Spleen (tissue), 11 donors: ENCODE data around the gene TYW5. TPM values are rescaled to one million over a fixed set of nuclear protein-coding genes. Genes with fewer than 3 reads are reported as not detected.

Experiments used
- DNase-seq: peaks from one replicate; pipeline ENCODE4 v3.0.0-alpha.2; 2020
- H3K27ac ChIP-seq, 8 donors: fragments of 200-600 bp; sonication (generic) in 7 of 8; 1 replicate in 4 of 8; 2 replicates in 4 of 8; pipeline versions ENCODE4 v1.5.0 to v1.8.0; 2016 to 2021; ENCODE audit warnings: inconsistent platforms in 4 of 8, mild to moderate bottlenecking in 4 of 8, moderate library complexity in 1 of 8
- H3K27me3 ChIP-seq, 7 donors: fragments of 200-600 bp; sonication (generic) in 6 of 7; replicated peaks in 1 of 7; 1 replicate in 4 of 7; 2 replicates in 3 of 7; pipeline versions ENCODE4 v1.5.0 to v1.8.0; 2016 to 2021; ENCODE audit warnings: inconsistent platforms in 3 of 7, mild to moderate bottlenecking in 1 of 7
- H3K36me3 ChIP-seq, 6 donors: fragments of 200-600 bp; sonication (generic) in 5 of 6; 1 replicate in 4 of 6; 2 replicates in 2 of 6; pipeline versions ENCODE4 v1.5.0 to v1.8.0; 2016 to 2021; ENCODE audit warnings: inconsistent platforms in 2 of 6
- H3K4me1 ChIP-seq, 6 donors: fragments of 200-600 bp; sonication (generic) in 5 of 6; 1 replicate in 3 of 6; 2 replicates in 3 of 6; pipeline versions ENCODE4 v1.5.0 to v1.8.0; 2016 to 2021; ENCODE audit warnings: inconsistent platforms in 3 of 6
- H3K4me3 ChIP-seq, 8 donors: fragments of 200-600 bp; sonication (generic) in 7 of 8; 1 replicate in 4 of 8; 2 replicates in 4 of 8; pipeline versions ENCODE4 v1.5.0 to v1.8.0; 2016 to 2021; ENCODE audit warnings: inconsistent platforms in 4 of 8, mild to moderate bottlenecking in 4 of 8, moderate library complexity in 2 of 8
- H3K9me3 ChIP-seq, 8 donors: fragments of 200-600 bp; sonication (generic) in 7 of 8; 1 replicate in 4 of 8; 2 replicates in 4 of 8; pipeline versions ENCODE4 v1.5.0 to v1.8.0; 2016 to 2021; ENCODE audit warnings: inconsistent platforms in 4 of 8
- CTCF ChIP-seq, 11 experiments: fragments of 200-600 bp in 7 of 11; fragments of 450-650 bp in 4 of 11; sonication (generic) in 4 of 11; IDR thresholded peaks in 8 of 11; conservative IDR thresholded peaks in 3 of 11; 1 replicate in 7 of 11; 2 replicates in 4 of 11; pipeline versions ENCODE4 v1.4.0 to v1.8.0; 2016 to 2021; ENCODE audit warnings: antibody characterized with exemption in 11 of 11, inconsistent platforms in 4 of 11, mild to moderate bottlenecking in 1 of 11
- POLR2A ChIP-seq, 3 donors: fragments of 450-650 bp; IDR thresholded peaks; one replicate each; pipeline ENCODE4 v1.5.1; 2017; ENCODE audit warnings: antibody characterized with exemption in 3 of 3, mild to moderate bottlenecking in 1 of 3
- POLR2AphosphoS5 ChIP-seq, 3 donors: sonication (generic); formaldehyde crosslinking; IDR thresholded peaks; one replicate each; pipeline ENCODE4 v1.5.1; 2017; ENCODE audit warnings: antibody characterized with exemption in 3 of 3
- WGBS, 5 donors: extraction: QIAGEN DNeasy Blood & Tissue Kit in 3 of 5; methylation state at CpG; one replicate each; pipeline versions ENCODE4 v1.1.5 to v1.1.7; 2013 to 2018; 5-methylcytosine and 5-hydroxymethylcytosine counted together
- intact Hi-C: fragments of 100-400 bp; cut with DNase I; formaldehyde crosslinking; loops from one replicate; pipeline ENCODE4 v1.15.0; 2023; ENCODE audit warnings: low total_unique reads
- polyA plus RNA-seq, 3 donors: library from polyadenylated mRNA; stranded (reverse); fragments of 200-250 nt; gene quantifications; one replicate each; pipeline ENCODE4 v1.2.1, GENCODE V29; 2013
- total RNA-seq, 7 donors: library from RNA; depleted of rRNA in 3 of 7; stranded (reverse); fragments of >200 nt in 3 of 7; fragmentation: NEBNext Ultra II Directional in 4 of 7; extraction: Animal tissue kit (Norgen Biotek cat#: 25700) in 4 of 7; gene quantifications; one replicate each; pipeline versions ENCODE4 v1.1.0 to v1.2.1, GENCODE V29; 2016 to 2021
- donor health status: healthy with polysubstance abuse.
- donor health status: DM: no; HTN: no; CAD: no; lungs with moderate emphysema.
- donor health status: DM: no; HTN: no; CAD: no.
- donor health status: Bipolar disorder and iron deficiency.
- donor health status: healthy.
- donor health status: DM: no; HTN: no; CAD: no.
- donor health status: DM: yes; HTN: yes; CAD: no.

Gene TYW5
- total and polyA plus RNA-seq, 10 donors = 2.7 to 15.9 (median 10.1) TPM

GRCh38 chr2:199968126-199968525, 12.8 kb upstream of the TYW5 start:
- Histone ChIP-seq H3K4me3 (no peak overlapping the region), H3K9me3 (no peaks in the 10 kb centered on the region), H3K27ac (no peak overlapping the region), H3K36me3 (peaks cover 2 to 64% (median 27%) of the 10 kb centered on the region in 6 donors), H3K4me1 (no peaks in the 10 kb centered on the region), H3K27me3 (no peaks in the 10 kb centered on the region)
- intact Hi-C loops = no loop called here
- no peak for DNase-seq
- no peak for TF ChIP-seq POLR2AphosphoS5 (IDR thresholded peaks at IDR 0.05)
- TF ChIP-seq CTCF (IDR thresholded peaks at IDR 0.05 in 8 of 11, conservative IDR thresholded peaks at IDR 0.05 in 3 of 11) = no peak
- TF ChIP-seq POLR2A (IDR thresholded peaks at IDR 0.05) = no peak
- 87 to 92% (median 90%) methylated on average over 1 of the region's 1 CpG for WGBS, 5 donors

GRCh38 chr2:199966976-199967375, 11.7 kb upstream of the TYW5 start:
- Histone ChIP-seq H3K9me3 (no peaks in the 10 kb centered on the region), H3K27me3 (no peaks in the 10 kb centered on the region), H3K27ac (no peak overlapping the region), H3K4me1 (no peaks in the 10 kb centered on the region), H3K36me3 (peaks cover 2 to 75% (median 34%) of the 10 kb centered on the region in 6 donors), H3K4me3 (no peak overlapping the region)
- TF ChIP-seq POLR2AphosphoS5 (IDR thresholded peaks at IDR 0.05) (no peak), CTCF (IDR thresholded peaks at IDR 0.05 in 8 of 11, conservative IDR thresholded peaks at IDR 0.05 in 3 of 11) (no peak), POLR2A (IDR thresholded peaks at IDR 0.05) (no peak)
- DNase-seq = no peak
- intact Hi-C loops = no loop called here
- 84 to 98% (median 94%) methylated on average over 1 of the region's 1 CpG for WGBS, 5 donors

- H3K9me3 ChIP-seq = no peaks in the 10 kb centered on the region
- no peaks in the 10 kb centered on the region for H3K27me3 ChIP-seq
- peaks cover 2 to 81% (median 39%) of the 10 kb centered on the region in 6 donors for H3K36me3 ChIP-seq
- intact Hi-C loops = no loop called here
- WGBS, 5 donors = 89 to 97% (median 96%) methylated on average over 2 of the region's 2 CpGs
- no peak overlapping the region for H3K4me3 ChIP-seq
- TF ChIP-seq POLR2A (IDR thresholded peaks at IDR 0.05) (no peak), POLR2AphosphoS5 (IDR thresholded peaks at IDR 0.05) (no peak), CTCF (IDR thresholded peaks at IDR 0.05 in 8 of 11, conservative IDR thresholded peaks at IDR 0.05 in 3 of 11) (no peak)
- no peak for DNase-seq
- H3K27ac ChIP-seq = no peak overlapping the region
- no peaks in the 10 kb centered on the region for H3K4me1 ChIP-seq
Observed at GRCh38 chr2:199966405-199966804, 11.1 kb upstream of the TYW5 start.

- Histone ChIP-seq H3K36me3 (peaks cover 2 to 97% (median 68%) of the 10 kb centered on the region in 6 donors), H3K9me3 (no peaks in the 10 kb centered on the region), H3K4me1 (peaks cover 8 to 19% (median 13%) of the 10 kb centered on the region in 6 donors), H3K27ac (no peak overlapping the region), H3K27me3 (no peaks in the 10 kb centered on the region), H3K4me3 (no peak overlapping the region)
- 73 to 90% (median 82%) methylated on average over 2 of the region's 2 CpGs for WGBS, 5 donors
- intact Hi-C loops = no loop called here
- no peak for DNase-seq
- TF ChIP-seq CTCF (IDR thresholded peaks at IDR 0.05 in 8 of 11, conservative IDR thresholded peaks at IDR 0.05 in 3 of 11) (no peak), POLR2A (IDR thresholded peaks at IDR 0.05) (no peak), POLR2AphosphoS5 (IDR thresholded peaks at IDR 0.05) (no peak)
Observed at GRCh38 chr2:199962203-199962602, 6.9 kb upstream of the TYW5 start.
